Fibroblast of lung (primary cell): ENCODE results near the gene PDRG1.
"Not testable (repeated sequence)": the region's sequence is repeated elsewhere in the genome, so short reads cannot be mapped to it uniquely, and the experiment has no call there.

Experiments used
- EZH2 ChIP-seq: IDR thresholded peaks from 2 replicates; pipeline ENCODE4 v1.5.1; 2012; ENCODE audit warnings: low read length, control low read depth, mild to moderate bottlenecking; ENCODE audit errors: missing control alignments
- TF ChIP-seq, protein P1 (sequence below), 2 donors: IDR thresholded peaks in 1 of 2; conservative IDR thresholded peaks in 1 of 2; 1 replicate in 1 of 2; 2 replicates in 1 of 2; pipeline ENCODE4 v1.5.1; 2011 to 2012; ENCODE audit warnings: low read length in 2 of 2, control low read depth in 1 of 2, inconsistent platforms in 1 of 2, low read depth in 1 of 2, mild to moderate bottlenecking in 1 of 2

DNA sequence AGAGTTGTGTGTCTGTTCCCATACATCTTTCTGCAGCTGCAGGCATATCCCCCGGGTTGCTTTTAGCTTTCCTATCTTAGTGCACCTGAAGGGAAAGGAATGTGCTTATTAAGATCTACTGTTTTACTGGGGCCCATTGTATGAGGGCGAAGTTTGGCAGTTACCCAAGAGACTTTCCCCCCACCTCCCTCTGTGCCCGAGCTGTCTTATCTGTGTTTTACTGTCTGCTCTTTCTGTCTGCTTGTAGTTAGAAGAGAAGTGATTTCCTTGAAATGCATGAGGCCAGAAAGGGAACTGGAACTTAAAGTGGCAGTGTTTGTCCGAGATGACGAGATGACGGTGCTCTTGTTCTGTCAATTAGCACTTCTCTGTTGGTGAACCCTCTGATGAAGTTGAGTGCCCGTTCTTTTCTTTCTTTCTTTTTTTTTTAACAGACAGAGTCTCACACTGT, 33.9 kb downstream of the PDRG1 start:
- TF ChIP-seq, protein P1, sequence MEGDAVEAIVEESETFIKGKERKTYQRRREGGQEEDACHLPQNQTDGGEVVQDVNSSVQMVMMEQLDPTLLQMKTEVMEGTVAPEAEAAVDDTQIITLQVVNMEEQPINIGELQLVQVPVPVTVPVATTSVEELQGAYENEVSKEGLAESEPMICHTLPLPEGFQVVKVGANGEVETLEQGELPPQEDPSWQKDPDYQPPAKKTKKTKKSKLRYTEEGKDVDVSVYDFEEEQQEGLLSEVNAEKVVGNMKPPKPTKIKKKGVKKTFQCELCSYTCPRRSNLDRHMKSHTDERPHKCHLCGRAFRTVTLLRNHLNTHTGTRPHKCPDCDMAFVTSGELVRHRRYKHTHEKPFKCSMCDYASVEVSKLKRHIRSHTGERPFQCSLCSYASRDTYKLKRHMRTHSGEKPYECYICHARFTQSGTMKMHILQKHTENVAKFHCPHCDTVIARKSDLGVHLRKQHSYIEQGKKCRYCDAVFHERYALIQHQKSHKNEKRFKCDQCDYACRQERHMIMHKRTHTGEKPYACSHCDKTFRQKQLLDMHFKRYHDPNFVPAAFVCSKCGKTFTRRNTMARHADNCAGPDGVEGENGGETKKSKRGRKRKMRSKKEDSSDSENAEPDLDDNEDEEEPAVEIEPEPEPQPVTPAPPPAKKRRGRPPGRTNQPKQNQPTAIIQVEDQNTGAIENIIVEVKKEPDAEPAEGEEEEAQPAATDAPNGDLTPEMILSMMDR (conservative IDR thresholded peaks at IDR 0.05 in 1 of 2, IDR thresholded peaks at IDR 0.05 in 1 of 2; ENCODE audit: low read depth in 1 of 2, low read length in 2 of 2) = not testable (repeated sequence)
- not testable (repeated sequence) for TF ChIP-seq EZH2
